ENCODE measurements around the gene SNAPIN.
A peak's percentile ranks its signal among the peaks of the same experiment; 100 is the strongest.

SNAPIN gene

DNA sequence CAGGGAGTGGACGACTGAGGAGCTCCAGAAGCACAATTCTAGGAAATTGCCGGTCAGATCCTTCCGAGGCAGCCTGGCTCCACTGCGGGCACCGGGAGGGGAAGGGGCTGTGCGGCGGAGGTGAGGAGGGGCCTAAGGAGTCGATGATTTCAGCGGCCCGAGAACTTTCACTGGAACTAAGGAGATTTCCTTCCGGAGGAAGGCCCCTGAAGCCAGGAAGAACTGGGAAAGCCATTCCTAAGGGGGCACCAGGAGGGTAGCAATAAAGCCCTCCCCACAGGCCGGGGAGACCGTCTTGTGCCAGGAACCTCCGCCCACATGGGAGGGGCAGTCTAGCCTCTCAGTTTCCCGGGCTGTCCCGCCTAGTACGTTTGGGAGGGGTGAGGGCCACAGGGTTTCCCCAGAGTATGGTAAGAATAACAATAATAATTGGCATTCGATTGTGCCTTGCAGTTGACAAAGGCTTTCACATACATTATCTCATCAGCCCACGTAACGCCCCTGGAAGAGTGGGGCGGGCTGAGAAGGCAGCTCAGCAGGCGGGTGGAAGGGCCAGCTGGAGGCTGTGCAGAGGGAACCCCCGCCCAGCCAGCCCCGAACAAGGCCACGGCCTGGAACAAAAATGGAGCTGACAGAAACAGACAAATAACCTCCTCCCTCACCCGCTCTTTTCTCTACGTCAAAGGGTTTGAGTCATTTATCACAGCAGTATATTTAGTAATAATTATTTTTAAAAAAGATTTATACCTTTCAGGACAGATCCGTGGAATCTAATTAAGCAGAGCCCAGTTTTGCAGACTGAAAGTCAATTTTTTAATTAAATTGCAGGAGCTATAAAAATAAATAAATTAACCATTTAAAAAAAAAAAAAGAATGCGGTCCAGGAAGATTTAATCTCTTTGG, 39.8 kb downstream of the SNAPIN start:
- peak; percentile 73 for DNase-seq
- TF ChIP-seq, protein P1, sequence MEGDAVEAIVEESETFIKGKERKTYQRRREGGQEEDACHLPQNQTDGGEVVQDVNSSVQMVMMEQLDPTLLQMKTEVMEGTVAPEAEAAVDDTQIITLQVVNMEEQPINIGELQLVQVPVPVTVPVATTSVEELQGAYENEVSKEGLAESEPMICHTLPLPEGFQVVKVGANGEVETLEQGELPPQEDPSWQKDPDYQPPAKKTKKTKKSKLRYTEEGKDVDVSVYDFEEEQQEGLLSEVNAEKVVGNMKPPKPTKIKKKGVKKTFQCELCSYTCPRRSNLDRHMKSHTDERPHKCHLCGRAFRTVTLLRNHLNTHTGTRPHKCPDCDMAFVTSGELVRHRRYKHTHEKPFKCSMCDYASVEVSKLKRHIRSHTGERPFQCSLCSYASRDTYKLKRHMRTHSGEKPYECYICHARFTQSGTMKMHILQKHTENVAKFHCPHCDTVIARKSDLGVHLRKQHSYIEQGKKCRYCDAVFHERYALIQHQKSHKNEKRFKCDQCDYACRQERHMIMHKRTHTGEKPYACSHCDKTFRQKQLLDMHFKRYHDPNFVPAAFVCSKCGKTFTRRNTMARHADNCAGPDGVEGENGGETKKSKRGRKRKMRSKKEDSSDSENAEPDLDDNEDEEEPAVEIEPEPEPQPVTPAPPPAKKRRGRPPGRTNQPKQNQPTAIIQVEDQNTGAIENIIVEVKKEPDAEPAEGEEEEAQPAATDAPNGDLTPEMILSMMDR (IDR thresholded peaks at IDR 0.05; ENCODE audit: low read depth, low read length): no peak
- no peak overlapping the region; the same call in 1 of the 2 replicates for H3K4me3 ChIP-seq (ENCODE audit: low read depth, low read length)
- no peaks in the 10 kb centered on the region for H3K9me3 ChIP-seq
- peaks cover 29% of the 10 kb centered on the region for H3K4me1 ChIP-seq
- H3K36me3 ChIP-seq: no peaks in the 10 kb centered on the region
- no peaks in the 10 kb centered on the region for H3K27me3 ChIP-seq

DNA sequence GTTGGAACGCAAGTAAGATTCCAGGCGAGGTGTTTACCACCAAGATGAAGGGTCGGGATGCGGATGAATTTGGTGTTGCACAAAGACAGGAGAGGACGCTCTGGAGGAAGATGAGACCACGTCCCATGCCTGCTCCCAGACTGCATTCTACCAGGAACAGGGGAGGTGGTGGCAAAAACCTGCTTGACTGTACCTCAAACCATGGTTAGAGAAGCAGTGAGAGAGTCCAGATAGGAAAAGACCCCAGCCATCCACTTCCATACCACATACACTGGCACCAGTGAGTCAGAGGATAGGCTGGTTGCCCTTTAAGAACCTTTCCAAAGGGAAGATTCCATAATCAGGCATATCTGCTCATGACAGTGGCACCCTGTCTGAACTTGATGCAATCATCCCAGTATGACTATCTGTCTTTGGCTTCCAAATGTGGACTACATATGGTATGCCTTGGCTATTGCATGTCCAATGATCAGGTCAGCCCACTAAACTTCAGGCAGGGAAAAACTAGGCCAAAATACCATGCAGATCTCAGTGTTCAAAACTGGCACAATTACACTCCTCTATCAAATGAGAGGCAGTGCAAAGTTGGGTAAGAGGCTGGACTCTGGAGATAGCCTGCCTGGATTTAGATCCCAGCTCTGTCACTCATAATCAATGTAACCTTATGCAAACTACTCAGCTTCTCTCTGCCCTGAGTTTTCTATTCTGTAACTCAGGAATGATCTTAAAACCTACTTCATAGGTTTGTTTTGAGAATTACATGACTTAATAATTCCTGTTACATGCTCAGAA, 40.6 kb downstream of the SNAPIN start:
- TF ChIP-seq, protein P1 (IDR thresholded peaks at IDR 0.05; ENCODE audit: low read depth, low read length): no peak
- no peaks in the 10 kb centered on the region for H3K36me3 ChIP-seq
- no peaks in the 10 kb centered on the region for H3K9me3 ChIP-seq
- H3K4me1 ChIP-seq: peaks cover 29% of the 10 kb centered on the region
- no peaks in the 10 kb centered on the region for H3K27me3 ChIP-seq
- DNase-seq: no peak
- H3K4me3 ChIP-seq (ENCODE audit: low read depth, low read length): no peak overlapping the region

DNA sequence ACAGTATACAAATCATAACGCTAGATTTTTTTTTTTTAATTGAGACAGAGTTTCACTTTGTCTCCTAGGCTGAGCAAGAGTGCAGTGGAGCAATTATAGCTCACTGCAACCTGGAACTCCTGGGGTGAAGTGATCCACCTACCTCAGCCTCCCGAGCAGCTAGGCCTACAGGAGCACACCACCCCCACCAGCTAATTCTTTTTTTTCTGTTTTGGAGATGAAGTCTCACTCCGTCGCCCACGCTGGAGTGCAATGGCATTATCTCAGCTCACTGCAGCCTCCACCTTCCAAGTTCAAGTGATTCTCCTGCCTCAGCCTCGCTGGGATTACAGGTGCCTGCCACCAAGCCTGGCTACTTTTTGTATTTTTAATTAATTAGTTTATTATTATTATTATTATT, 41.3 kb downstream of the SNAPIN start:
- Histone ChIP-seq H3K36me3 (no peaks in the 10 kb centered on the region), H3K4me3 (ENCODE audit: low read depth, low read length) (no peak overlapping the region), H3K27me3 (no peaks in the 10 kb centered on the region), H3K9me3 (no peaks in the 10 kb centered on the region), H3K4me1 (peaks cover 29% of the 10 kb centered on the region)
- no peak for DNase-seq
- TF ChIP-seq, protein P1 (IDR thresholded peaks at IDR 0.05; ENCODE audit: low read depth, low read length): no peak

DNA sequence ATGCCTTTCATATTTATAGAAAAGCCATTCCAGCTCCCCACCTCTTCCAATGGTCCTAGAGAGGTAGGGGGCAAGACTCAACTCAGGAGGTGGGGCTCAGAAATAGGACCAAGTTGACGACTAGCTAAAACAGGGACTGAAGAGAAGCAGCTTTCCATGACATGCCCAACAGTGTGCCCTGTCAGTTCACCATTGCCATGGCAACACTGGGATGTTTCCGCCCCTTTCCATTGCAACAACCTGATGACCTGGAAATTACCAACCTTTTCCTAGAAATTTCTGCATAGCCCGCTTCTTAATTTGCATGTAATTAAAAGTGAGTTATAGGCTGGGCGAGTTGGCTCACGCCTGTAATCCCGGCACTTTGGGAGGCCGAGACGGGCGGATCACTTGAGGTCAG, 47.0 kb downstream of the SNAPIN start:
- H3K27me3 ChIP-seq: no peaks in the 10 kb centered on the region
- H3K4me3 ChIP-seq (ENCODE audit: low read depth, low read length): no peak overlapping the region
- no peaks in the 10 kb centered on the region for H3K9me3 ChIP-seq
- H3K4me1 ChIP-seq: no peaks in the 10 kb centered on the region
- no peaks in the 10 kb centered on the region for H3K36me3 ChIP-seq
- DNase-seq: no peak
- TF ChIP-seq, protein P1 (IDR thresholded peaks at IDR 0.05; ENCODE audit: low read depth, low read length): no peak

DNA sequence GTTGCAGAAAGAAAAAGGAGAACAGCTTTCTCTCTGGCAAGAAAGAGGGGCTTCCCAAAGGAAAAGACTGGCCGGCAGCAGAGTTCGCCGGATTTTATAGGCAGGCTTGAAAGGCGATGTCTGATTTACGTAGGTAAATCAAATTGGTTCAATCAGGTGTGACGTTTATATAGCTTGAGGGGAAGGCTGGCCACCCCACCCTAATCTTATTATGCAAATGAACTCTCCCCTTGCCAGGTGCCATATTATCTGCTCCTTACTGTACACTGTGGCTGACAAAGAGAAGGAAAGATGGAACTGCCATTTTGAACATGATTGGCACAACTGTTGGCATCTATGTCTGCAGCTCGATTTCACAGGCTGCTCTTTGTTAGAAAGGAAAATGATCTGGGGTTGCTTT, 52.5 kb downstream of the SNAPIN start:
- Histone ChIP-seq H3K27me3 (no peaks in the 10 kb centered on the region), H3K9me3 (no peaks in the 10 kb centered on the region), H3K36me3 (no peaks in the 10 kb centered on the region), H3K4me3 (ENCODE audit: low read depth, low read length) (peak overlapping the region; percentile 42), H3K4me1 (no peaks in the 10 kb centered on the region)
- no peak for DNase-seq
- TF ChIP-seq, protein P1 (IDR thresholded peaks at IDR 0.05; ENCODE audit: low read depth, low read length): no peak

All from BE2C (cell line).